ENCODE measurements around the gene RNF181.

DNA sequence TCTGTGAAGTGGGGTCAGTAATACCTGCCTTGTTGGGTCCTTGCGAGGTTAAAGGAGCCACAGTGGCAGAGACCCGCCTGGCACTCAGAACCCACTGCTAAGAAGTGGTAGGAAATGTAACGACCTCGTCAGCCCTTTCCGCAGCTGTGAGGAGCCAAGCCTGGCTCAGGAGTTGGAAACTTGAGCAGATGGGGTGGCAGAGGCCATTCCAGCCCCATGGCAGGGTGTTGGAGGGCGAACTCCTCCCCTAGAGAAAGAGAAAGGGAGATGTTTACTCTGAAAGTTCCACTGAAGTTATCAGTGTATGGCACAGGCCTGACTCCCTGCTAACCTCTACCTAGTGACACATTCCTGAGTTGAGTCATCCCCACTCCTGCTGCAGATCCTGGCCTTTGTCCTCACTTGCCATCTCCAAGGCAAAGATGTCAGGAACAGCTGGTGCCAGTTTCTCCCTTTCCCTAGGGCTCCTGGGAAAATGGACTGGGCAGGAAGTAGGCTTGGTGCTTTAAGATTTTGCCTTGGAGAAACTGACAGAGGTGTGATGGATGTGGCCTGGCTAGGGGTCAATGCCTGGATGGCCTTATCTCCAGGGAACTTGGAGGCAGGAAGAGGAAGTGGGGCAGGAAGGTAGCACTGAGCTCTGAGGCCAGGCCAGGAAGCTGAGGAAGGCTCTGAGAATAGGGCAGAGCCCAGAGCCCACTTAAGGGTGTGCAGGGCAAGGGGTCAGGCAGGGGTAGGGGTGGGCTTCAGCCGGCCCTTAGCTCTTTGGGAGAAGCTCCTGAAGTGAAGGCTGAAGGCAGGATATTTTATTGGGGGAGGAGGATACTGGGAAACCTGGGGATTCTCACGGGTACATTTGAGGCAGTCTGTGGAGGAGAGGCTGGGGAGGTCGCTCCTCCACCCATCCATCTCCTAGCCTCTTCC lies 10.4 kb upstream of the RNF181 start:
- TF ChIP-seq, protein P1, sequence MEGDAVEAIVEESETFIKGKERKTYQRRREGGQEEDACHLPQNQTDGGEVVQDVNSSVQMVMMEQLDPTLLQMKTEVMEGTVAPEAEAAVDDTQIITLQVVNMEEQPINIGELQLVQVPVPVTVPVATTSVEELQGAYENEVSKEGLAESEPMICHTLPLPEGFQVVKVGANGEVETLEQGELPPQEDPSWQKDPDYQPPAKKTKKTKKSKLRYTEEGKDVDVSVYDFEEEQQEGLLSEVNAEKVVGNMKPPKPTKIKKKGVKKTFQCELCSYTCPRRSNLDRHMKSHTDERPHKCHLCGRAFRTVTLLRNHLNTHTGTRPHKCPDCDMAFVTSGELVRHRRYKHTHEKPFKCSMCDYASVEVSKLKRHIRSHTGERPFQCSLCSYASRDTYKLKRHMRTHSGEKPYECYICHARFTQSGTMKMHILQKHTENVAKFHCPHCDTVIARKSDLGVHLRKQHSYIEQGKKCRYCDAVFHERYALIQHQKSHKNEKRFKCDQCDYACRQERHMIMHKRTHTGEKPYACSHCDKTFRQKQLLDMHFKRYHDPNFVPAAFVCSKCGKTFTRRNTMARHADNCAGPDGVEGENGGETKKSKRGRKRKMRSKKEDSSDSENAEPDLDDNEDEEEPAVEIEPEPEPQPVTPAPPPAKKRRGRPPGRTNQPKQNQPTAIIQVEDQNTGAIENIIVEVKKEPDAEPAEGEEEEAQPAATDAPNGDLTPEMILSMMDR (conservative IDR thresholded peaks at IDR 0.05) = no peak
- no peak for TF ChIP-seq EZH2 (IDR thresholded peaks at IDR 0.05; ENCODE audit: low read depth)
